Suprapubic skin (tissue), 4 donors: Measurements from ENCODE around the gene SERPINA6.

Experiments
- EP300 ChIP-seq: sonication (generic); formaldehyde crosslinking; IDR thresholded peaks from one replicate; pipeline ENCODE4 v1.6.1; 2017; ENCODE audit warnings: antibody characterized with exemption
- POLR2A ChIP-seq, 2 donors: fragments of 450-650 bp; IDR thresholded peaks; one replicate each; pipeline ENCODE4 v1.6.1; 2017; ENCODE audit warnings: antibody characterized with exemption in 2 of 2, mild to moderate bottlenecking in 2 of 2, moderate library complexity in 2 of 2
- POLR2AphosphoS5 ChIP-seq, 3 donors: sonication (generic); formaldehyde crosslinking; IDR thresholded peaks; one replicate each; pipeline ENCODE4 v1.6.1; 2017; ENCODE audit warnings: antibody characterized with exemption in 3 of 3
- TF ChIP-seq, protein P1 (sequence below), 2 donors: fragments of 200-600 bp in 1 of 2; fragments of 450-650 bp in 1 of 2; sonication (generic) in 1 of 2; IDR thresholded peaks; one replicate each; pipeline ENCODE4 v1.5.1; 2016 to 2019; ENCODE audit warnings: antibody characterized with exemption in 2 of 2, mild to moderate bottlenecking in 1 of 2, moderate library complexity in 1 of 2

DNA sequence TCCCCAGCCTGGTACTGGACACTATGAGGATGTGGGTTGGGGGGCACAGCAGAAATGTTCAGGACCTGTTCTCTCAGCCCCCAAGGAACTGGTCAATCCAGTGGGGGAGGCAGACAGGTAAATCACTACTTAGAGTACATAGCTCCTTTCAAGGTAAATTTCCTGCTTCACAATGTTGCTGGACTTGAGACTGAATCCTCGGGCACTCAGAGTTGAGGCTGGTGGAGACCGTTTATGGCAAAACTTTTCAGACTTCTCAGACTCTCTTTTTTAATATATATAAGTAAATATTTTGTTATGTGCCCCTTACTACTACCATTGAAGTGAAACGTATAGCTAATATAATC, 29.6 kb downstream of the SERPINA6 start:
- TF ChIP-seq, protein P1, sequence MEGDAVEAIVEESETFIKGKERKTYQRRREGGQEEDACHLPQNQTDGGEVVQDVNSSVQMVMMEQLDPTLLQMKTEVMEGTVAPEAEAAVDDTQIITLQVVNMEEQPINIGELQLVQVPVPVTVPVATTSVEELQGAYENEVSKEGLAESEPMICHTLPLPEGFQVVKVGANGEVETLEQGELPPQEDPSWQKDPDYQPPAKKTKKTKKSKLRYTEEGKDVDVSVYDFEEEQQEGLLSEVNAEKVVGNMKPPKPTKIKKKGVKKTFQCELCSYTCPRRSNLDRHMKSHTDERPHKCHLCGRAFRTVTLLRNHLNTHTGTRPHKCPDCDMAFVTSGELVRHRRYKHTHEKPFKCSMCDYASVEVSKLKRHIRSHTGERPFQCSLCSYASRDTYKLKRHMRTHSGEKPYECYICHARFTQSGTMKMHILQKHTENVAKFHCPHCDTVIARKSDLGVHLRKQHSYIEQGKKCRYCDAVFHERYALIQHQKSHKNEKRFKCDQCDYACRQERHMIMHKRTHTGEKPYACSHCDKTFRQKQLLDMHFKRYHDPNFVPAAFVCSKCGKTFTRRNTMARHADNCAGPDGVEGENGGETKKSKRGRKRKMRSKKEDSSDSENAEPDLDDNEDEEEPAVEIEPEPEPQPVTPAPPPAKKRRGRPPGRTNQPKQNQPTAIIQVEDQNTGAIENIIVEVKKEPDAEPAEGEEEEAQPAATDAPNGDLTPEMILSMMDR (IDR thresholded peaks at IDR 0.05): no peak
- no peak for TF ChIP-seq POLR2A (IDR thresholded peaks at IDR 0.05)
- no peak for TF ChIP-seq POLR2AphosphoS5 (IDR thresholded peaks at IDR 0.05)
- TF ChIP-seq EP300: no peak
